Sigmoid colon (tissue), 4 donors: ENCODE measurements around the gene TAAR5.

ENCODE experiments used
- POLR2AphosphoS5 ChIP-seq, 4 donors: sonication (generic); formaldehyde crosslinking; IDR thresholded peaks; one replicate each; pipeline ENCODE4 v1.6.1; 2017; ENCODE audit warnings: antibody characterized with exemption in 4 of 4
- TF ChIP-seq, protein P1 (sequence below), 4 experiments: fragments of 450-650 bp in 3 of 4; fragments of 200-600 bp in 1 of 4; IDR thresholded peaks; one replicate each; pipeline ENCODE4 v1.5.1; 2016 to 2019; ENCODE audit warnings: antibody characterized with exemption in 4 of 4, mild to moderate bottlenecking in 3 of 4, moderate library complexity in 2 of 4

DNA sequence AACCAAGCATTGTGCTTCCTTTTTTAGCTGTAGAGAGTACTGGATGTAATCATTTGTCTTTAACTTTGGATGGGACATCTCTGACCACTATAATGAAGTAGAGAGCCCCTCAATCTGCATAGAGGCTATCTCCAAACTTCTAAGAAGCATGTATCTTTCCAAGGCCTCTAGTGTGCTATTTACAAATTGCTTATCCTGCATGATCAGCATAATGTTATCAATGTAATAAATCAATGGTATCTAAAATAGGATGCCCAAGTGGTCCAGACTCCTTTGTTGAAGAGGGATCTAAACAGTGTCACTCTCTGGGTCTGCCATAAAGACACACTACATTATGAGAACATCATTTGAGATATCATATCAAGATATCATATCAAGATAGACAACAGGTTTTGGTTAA lies 44.7 kb downstream of the TAAR5 start:
- no peak for TF ChIP-seq POLR2AphosphoS5 (IDR thresholded peaks at IDR 0.05)
- TF ChIP-seq, protein P1, sequence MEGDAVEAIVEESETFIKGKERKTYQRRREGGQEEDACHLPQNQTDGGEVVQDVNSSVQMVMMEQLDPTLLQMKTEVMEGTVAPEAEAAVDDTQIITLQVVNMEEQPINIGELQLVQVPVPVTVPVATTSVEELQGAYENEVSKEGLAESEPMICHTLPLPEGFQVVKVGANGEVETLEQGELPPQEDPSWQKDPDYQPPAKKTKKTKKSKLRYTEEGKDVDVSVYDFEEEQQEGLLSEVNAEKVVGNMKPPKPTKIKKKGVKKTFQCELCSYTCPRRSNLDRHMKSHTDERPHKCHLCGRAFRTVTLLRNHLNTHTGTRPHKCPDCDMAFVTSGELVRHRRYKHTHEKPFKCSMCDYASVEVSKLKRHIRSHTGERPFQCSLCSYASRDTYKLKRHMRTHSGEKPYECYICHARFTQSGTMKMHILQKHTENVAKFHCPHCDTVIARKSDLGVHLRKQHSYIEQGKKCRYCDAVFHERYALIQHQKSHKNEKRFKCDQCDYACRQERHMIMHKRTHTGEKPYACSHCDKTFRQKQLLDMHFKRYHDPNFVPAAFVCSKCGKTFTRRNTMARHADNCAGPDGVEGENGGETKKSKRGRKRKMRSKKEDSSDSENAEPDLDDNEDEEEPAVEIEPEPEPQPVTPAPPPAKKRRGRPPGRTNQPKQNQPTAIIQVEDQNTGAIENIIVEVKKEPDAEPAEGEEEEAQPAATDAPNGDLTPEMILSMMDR (IDR thresholded peaks at IDR 0.05) = no peak
